Gastrocnemius medialis (tissue), 4 donors: Measurements from ENCODE around the gene OCA2. TPM values are rescaled to one million over a fixed set of nuclear protein-coding genes. Genes with fewer than 3 reads are reported as not detected.

Source experiments
- ATAC-seq, 2 donors: fragments of 150-250 bp; one replicate each; pipeline ENCODE4 v1.9.1; 2016
- DNase-seq, 2 donors: peaks; one replicate each; pipeline ENCODE4 v3.0.0-alpha.2; 2019
- H3K27ac ChIP-seq, 4 donors: fragments of 200-600 bp; sonication (generic); 1 replicate in 1 of 4; 2 replicates in 3 of 4; pipeline ENCODE4 v1.5.1; 2016 to 2018; ENCODE audit warnings: mild to moderate bottlenecking in 2 of 4, moderate library complexity in 1 of 4
- H3K27me3 ChIP-seq, 3 donors: fragments of 200-600 bp; sonication (generic) in 2 of 3; 1 replicate in 1 of 3; 2 replicates in 2 of 3; pipeline versions ENCODE4 v1.5.1 to v1.6.0; 2016 to 2019; ENCODE audit warnings: mild to moderate bottlenecking in 1 of 3, moderate library complexity in 1 of 3
- H3K36me3 ChIP-seq, 2 donors: fragments of 200-600 bp; sonication (generic) in 1 of 2; one replicate each; pipeline ENCODE4 v1.5.1; 2017 to 2018
- H3K4me1 ChIP-seq, 2 donors: fragments of 200-600 bp; sonication (generic) in 1 of 2; one replicate each; pipeline ENCODE4 v1.5.1; 2016 to 2017; ENCODE audit warnings: mild to moderate bottlenecking in 2 of 2
- H3K4me3 ChIP-seq, 4 donors: fragments of 200-600 bp; sonication (generic) in 3 of 4; 1 replicate in 1 of 4; 2 replicates in 3 of 4; pipeline ENCODE4 v1.5.1; 2016 to 2019; ENCODE audit warnings: mild to moderate bottlenecking in 2 of 4
- H3K9me3 ChIP-seq, 3 donors: fragments of 200-600 bp; sonication (generic) in 2 of 3; 1 replicate in 1 of 3; 2 replicates in 2 of 3; pipeline ENCODE4 v1.5.1; 2016 to 2019
- CTCF ChIP-seq, 5 experiments: fragments of 450-650 bp in 3 of 5; fragments of 200-600 bp in 2 of 5; sonication (generic) in 2 of 5; IDR thresholded peaks in 4 of 5; conservative IDR thresholded peaks in 1 of 5; 1 replicate in 4 of 5; 2 replicates in 1 of 5; pipeline ENCODE4 v1.5.1; 2016 to 2019; ENCODE audit warnings: antibody characterized with exemption in 5 of 5, mild to moderate bottlenecking in 3 of 5, moderate library complexity in 3 of 5
- POLR2A ChIP-seq, 2 donors: fragments of 450-650 bp; IDR thresholded peaks; one replicate each; pipeline ENCODE4 v1.6.1; 2017; ENCODE audit warnings: antibody characterized with exemption in 2 of 2, mild to moderate bottlenecking in 2 of 2, moderate library complexity in 2 of 2
- in situ Hi-C, 4 donors: fragments of 200-750 bp; cut with MboI; loops; one replicate each; pipeline versions ENCODE4 v1.15.0 to v1.8.0; 2017; ENCODE audit warnings: low sequenced_read_pairs in 4 of 4
- intact Hi-C: fragments of 100-400 bp; cut with DNase I; formaldehyde crosslinking; loops from one replicate; pipeline ENCODE4 v1.15.1; 2023; ENCODE audit warnings: low total_unique reads
- total RNA-seq, 4 donors: library from RNA; depleted of rRNA; stranded (reverse); fragments of >200 nt; gene quantifications; one replicate each; pipeline versions ENCODE4 v1.1.0 to v1.2.3, GENCODE V29; 2016

Gene OCA2
- total RNA-seq, 4 donors from 2014 or later: 0.16 to 0.63 (median 0.41) TPM; not detected in 1

DNA sequence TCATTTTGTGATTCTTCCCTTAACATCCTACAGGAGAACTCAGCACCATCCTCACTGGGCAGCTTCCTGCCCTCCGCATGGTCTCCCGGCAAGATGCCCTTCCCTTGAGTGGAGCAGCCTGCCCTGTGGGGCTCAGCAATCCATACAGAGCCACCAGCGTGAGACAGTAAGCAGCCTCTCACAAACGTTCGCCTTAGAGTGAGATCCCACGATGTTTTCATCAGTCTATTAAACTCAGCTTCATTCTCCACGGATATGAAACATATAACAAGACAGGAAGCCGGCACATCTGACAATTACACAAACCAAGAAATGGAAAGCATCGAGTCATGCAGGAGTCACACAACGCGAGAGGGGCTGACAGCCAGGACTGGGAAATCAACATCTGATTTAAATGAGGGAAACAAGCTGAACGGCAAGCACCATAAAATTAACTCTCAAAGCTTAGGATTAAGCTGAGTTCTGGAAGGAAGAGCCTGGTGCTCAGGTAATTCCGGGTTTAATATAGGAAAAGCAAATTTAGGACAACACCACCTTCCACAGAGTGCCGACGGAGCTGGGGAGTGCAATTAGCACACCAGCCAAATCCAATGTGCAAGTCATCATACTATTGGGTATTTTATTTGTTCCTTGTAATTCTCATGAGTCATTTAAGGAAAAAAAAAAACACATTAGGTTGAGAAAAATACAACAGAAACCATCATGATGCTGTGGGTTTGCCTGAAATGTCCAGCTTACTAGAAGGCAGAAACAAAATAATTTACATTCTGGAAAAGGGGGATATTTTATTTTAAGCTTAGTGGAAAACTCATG lies 272.0 kb downstream of the OCA2 start:
- in situ Hi-C loops (no loop called here), intact Hi-C loops (no loop called here)
- no peak for ATAC-seq

GRCh38 chr15:27826411-27826810 lies 272.7 kb downstream of the OCA2 start:
- in situ Hi-C loops: no loop called here
- Histone ChIP-seq H3K9me3 (no peaks in the 10 kb centered on the region), H3K27ac (no peak overlapping the region), H3K36me3 (no peaks in the 10 kb centered on the region), H3K4me1 (no peaks in the 10 kb centered on the region), H3K27me3 (no peaks in the 10 kb centered on the region), H3K4me3 (no peak overlapping the region)
- ATAC-seq (no peak), DNase-seq (no peak)
- intact Hi-C loops: no loop called here
- TF ChIP-seq POLR2A (IDR thresholded peaks at IDR 0.05) (no peak), CTCF (IDR thresholded peaks at IDR 0.05 in 4 of 5, conservative IDR thresholded peaks at IDR 0.05 in 1 of 5) (no peak)

More for the DNA sequence above, 272.0 kb downstream of the OCA2 start:
- DNase-seq: no peak
- no peaks in the 10 kb centered on the region for H3K36me3 ChIP-seq
- no peak overlapping the region for H3K27ac ChIP-seq
- TF ChIP-seq POLR2A (IDR thresholded peaks at IDR 0.05) (no peak), CTCF (IDR thresholded peaks at IDR 0.05 in 4 of 5, conservative IDR thresholded peaks at IDR 0.05 in 1 of 5) (no peak)
- H3K9me3 ChIP-seq: no peaks in the 10 kb centered on the region
- H3K27me3 ChIP-seq: no peaks in the 10 kb centered on the region
- H3K4me1 ChIP-seq: no peaks in the 10 kb centered on the region
- H3K4me3 ChIP-seq: no peak overlapping the region

DNA sequence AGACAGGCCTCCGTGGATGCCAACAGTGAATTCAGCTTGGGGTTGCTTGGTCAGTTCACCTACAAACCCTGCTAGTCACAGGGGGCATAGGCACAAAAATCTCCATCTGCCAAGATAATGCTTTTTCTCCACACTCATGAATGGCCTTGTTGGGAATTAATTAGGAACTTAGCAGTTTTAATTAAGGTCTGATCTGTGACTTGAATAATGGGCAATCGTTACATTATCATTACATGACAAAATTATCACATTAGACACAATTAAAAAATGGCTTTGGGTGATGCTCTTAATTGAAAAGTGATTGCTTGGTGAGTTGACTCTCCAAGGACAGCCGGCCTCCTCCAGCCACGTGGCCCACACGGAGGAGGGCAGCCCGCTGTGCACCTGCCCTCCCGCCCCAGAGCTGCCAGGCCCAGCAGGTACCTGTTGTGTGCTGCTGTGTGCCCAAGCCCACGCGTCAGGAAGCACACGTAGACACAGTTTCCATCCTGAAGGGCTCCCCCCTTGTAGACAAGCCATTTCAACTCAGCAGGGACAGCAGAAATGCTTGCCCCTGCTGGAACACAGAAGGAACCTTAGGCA lies 274.2 kb downstream of the OCA2 start:
- H3K36me3 ChIP-seq: no peaks in the 10 kb centered on the region
- TF ChIP-seq CTCF (IDR thresholded peaks at IDR 0.05 in 4 of 5, conservative IDR thresholded peaks at IDR 0.05 in 1 of 5): no peak
- TF ChIP-seq POLR2A (IDR thresholded peaks at IDR 0.05): no peak
- DNase-seq: no peak
- in situ Hi-C loops (no loop called here), intact Hi-C loops (no loop called here)
- no peaks in the 10 kb centered on the region for H3K27me3 ChIP-seq
- no peak overlapping the region for H3K4me3 ChIP-seq
- no peaks in the 10 kb centered on the region for H3K4me1 ChIP-seq
- H3K9me3 ChIP-seq: no peaks in the 10 kb centered on the region
- no peak overlapping the region for H3K27ac ChIP-seq
- ATAC-seq: no peak

DNA sequence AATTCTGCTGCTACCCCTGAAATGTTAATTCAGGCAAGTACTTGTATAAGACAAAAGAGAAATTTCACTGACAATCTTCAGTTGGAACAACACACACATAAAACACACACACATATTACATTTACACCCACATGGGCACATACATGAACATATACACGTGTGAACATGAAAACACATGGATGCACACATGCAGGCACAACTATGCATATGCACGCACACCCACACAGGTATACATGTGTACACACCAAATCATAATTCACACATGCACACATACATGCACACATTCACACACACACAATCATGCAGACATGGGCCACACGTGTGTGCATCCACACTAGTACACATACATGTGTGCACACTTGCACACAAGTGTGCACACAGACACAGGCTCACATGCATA lies 277.8 kb downstream of the OCA2 start:
- Histone ChIP-seq H3K9me3 (no peaks in the 10 kb centered on the region), H3K27ac (no peak overlapping the region), H3K27me3 (no peaks in the 10 kb centered on the region), H3K36me3 (no peaks in the 10 kb centered on the region), H3K4me3 (no peak overlapping the region), H3K4me1 (no peaks in the 10 kb centered on the region)
- in situ Hi-C loops: no loop called here
- DNase-seq (no peak), ATAC-seq (no peak)
- TF ChIP-seq CTCF (IDR thresholded peaks at IDR 0.05 in 4 of 5, conservative IDR thresholded peaks at IDR 0.05 in 1 of 5): no peak
- no peak for TF ChIP-seq POLR2A (IDR thresholded peaks at IDR 0.05)
- intact Hi-C loops: no loop called here
